ENCODE measurements around the gene TTC28.

TTC28 gene

DNA sequence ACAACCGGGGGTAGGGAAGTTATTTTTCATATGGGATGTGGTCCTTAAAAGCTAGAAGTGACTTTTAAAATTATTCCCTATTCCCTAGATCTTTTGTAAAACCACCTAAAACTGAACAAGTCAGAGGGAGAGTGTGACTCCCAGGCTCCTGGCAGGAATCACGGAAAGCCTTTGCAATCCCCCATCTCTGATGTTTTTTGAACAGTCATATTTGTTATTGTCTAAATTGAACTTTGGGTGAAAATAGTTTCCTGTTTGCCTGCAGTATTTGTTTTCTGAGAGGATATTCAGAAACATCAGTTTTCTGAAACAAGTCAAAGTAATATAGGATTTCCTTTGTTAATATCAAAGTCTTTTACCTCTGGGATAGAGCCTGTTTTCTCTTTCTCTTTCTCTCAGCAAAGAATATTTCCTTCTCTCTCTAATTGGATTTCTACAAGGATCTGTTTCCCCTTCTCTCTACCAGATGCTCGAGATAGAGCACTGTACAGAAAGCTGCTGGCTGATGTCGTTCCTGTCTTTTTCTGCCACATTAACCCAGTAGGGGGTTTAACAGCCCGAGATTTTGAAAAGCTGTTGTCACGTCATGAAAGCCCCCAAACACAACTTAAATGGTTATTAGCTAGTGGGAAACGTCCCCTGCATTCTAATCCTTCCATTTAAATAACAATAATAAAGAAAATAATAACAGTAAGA, 628.4 kb downstream of the TTC28 start:
- no peak for DNase-seq (ENCODE audit: low read depth)

DNA sequence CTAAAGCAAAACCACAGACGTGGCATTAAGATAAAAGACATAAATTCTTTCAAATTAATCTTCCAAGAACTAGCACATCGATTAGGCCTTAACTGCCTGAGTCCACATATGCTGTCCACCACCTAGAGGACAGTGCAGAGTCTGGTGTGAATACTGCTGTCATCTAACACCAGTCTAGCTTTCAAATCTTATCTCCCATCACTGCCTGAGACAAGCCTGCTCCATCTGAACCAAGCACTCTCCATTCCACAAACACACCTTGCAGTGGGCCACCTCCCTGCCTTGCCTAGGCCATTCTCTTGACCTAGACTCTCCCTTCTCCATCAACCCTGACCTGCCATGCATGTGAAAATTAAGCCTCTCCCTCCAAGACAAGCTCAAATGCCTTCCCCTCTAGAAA, 631.1 kb downstream of the TTC28 start:
- DNase-seq (ENCODE audit: low read depth): no peak

DNA sequence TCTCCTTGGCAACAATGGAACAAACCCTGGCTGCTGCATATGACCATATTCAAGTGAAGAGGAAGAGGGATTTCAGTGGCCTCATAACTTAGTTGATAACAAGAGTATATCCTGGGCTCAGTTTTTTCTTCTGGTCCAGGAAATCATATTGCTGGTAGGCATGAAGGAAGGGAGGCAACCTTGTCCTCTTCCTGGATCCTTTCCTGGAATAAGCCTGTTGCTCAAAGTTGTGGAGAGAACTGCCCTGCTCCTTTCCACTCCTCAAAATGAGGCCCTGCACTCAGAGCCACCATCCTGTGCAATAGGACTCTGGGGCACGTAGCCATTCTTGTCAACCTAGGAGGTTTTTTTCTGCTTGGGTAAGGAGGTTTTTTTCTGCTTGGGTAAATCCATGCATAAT, 631.9 kb downstream of the TTC28 start:
- no peak for DNase-seq (ENCODE audit: low read depth)

DNA sequence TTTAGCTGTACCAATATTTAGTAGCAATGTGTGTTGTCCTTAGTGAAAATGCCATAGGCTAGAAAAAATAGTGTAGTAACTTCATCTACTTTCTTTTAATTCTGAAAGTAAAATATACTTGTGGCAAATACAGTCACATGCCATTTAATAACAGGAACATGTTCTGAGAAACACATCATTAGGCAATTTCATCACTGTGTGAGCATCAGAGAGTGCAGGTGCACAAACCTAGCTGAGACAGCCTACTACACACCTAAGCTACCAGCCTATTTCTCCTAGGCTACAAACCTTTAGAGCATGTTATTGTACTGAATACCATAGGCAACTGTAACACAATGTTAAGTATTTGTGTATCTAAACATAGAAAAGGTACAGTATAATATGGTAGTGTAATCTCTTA, 633.5 kb downstream of the TTC28 start:
- DNase-seq (ENCODE audit: low read depth): no peak

DNA sequence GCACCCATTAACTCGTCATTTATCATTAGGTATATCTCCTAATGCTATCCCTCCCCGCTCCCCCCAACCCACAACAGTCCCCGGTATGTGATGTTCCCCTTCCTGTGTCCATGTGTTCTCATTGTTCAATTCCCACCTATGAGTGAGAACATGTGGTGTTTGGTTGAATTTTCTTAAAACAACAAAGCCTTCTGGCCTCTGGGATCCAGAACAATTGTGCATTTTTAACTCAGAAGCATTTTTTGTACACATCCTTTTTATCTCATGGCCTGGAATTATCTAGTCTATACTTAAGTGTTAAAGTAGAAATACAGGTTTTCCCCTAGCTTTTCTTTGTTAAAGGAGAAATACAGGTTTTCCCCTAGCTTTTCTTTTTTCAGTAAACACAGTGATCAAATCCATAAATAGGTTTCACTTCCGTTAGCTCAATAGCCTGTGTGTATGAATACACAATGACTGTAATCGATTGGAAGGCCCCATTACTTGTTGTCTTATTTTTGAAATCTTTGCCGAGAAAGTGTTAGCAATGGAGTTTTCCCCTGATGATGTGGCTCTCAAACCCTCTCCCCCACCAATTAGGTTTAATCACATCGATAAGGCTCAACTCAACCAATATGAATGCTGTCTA, 635.0 kb downstream of the TTC28 start:
- DNase-seq (ENCODE audit: low read depth): no peak

DNA sequence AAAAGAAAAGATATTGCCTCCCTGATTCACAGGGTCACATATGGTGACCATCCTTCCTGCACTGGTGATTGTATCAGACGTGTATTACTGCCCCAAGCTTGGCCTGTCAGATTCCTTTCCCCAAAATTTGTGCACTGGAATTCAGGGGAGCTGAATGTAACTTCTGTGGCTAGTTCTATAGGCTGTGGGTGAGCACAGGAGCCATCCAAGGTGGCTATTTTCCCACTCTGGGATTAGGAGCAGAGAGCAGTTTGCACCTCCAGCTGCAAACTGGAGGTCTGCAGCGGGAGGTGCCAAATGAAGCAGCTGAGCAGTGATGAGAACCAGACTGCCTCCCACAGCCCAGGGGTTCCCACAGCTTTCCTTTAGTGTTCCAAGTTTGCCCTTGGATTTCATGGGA, 636.4 kb downstream of the TTC28 start:
- no peak for DNase-seq (ENCODE audit: low read depth)

DNA sequence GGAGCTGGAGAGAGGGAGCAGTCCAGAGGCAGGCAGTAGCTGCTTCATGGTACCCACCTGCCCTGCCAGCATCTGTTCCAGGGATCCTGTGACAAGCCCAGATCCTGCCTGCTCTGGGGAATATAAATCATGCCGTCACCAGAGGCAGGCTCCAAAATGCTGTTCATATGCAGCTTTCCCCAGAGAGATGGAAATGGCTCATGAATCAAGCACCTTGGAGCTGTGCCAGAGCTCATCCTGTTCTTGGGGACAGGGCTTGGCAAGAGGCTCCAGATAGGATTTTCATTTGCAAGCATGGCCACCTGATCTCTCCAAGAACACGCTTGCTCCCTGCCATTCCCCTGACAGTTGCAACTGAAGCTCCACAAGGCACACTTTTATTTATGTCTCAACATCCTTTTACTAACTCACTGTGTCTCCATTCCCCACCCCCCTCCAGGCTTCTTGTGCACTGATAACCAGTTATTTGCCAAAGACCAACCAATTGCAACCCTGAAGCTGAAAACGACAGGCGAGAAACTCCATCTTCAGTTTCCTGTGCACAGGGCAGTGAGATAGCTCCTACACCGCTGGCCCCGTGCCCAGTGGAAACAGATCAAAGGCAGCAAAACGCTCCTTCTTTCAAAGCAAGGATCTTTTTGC, 644.8 kb downstream of the TTC28 start:
- DNase-seq (ENCODE audit: low read depth): peak; percentile 40

DNA sequence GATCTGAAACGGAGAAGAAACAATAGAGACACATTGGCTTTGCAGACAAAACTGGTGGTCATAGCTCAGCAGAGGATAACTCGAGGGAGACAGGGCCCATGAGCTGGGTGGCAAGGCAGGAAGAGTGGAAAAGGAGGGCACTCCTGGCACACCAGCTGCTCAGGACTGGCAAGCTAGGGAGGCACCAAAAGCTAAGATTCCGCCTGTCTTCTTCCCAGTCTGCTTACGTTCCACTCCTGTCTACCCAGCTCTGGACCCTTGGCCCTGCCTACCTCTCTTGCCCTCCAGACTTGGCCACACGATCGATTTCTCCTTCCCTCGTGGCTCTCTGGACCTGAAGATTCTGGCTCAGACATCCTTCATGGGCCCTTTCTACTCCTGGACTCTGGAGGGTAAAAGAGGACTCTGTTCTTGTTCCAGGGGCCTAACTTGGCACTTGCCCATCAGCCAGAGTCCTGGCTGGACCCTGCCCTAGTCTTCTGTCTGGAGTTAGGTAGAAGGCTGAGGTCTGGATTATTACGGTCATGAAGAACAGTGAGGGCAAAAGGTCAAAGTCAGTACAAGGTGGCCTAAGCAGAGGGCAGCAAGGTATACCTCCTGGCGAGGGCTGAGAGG, 645.4 kb downstream of the TTC28 start:
- DNase-seq (ENCODE audit: low read depth): no peak

DNA sequence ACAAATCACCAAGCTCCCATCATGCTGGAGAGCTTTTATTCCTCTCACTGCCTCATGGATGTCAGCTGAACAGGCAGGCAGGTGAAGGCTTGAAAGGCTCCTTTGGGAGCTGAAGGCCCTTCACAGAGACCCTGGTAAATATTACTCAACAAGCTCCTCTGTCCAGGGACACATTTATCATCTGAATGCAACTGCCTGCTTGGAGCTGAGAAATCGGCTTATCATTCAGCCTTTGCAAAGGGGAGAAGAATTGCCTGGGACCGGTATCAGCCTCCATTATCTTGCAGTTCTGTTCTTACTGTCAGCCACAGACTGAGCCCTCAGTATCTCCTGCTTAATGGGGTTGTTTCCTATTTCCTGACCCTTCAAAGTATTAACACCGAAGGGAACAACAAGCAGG, 646.8 kb downstream of the TTC28 start:
- DNase-seq (ENCODE audit: low read depth): no peak

DNA sequence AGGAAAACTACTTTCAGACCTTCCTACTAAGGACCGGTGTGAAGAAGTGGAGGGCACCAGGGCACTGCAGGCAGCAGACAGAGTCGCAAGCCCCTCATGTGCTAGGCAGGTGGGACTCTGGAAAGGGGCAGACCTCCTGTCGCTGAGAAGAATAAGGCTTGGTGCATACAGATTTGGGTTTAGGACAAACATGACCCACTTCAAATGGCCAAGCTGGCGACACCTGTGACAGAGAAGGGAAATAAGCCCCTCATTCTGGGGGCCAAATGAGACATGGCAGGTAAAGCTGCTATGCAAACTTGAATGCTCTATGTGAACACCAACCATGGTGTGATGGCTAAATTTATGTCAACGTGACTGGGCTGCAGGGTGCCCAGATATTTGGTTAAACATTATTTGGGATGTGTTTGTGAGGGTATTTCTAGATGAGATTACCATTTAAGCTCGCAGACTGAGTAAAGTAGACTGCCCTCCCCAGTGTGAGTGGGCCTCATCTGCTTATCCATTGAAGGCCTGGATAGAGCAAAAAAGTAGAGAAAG, 648.2 kb downstream of the TTC28 start:
- DNase-seq (ENCODE audit: low read depth): no peak

DNA sequence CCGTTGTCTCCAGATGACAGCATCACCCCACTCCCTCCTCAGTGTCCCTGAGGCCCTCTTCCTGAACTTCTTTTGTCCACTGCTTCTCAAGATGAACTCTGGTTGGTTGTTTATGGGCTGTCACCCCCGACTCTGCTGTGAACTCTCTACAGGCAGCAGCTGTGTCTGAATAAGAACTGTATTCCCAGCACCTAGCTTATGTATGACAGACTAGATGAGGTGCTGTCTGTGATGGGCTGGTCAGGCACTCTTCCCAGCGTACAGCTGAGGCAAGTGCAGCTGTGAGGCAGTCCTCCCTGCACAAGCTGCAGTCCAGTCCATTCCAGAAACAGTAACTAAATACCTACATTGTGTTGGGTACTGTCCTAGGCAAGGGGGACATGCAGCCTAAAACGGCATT, 649.2 kb downstream of the TTC28 start:
- DNase-seq (ENCODE audit: low read depth): no peak

DNA sequence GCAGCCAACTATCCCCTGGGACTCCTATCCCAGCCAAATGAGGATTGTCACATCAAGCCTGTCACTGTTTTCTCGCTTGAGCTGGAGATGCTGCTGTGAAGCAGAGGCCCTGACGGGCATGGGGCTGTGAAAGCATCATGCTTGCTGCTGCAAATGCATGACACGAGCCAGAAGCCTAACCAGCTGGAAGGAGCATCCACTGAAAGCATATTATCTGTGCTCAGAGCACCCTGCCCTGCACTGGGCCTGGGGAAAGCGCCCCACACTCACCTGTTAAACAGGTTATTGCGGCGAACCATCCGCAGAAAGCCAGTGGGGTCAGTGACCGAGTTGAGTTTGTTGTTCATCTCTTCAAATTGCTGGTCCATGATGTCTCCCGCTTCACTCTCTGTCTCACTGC, 649.7 kb downstream of the TTC28 start:
- DNase-seq (ENCODE audit: low read depth): no peak

DNA sequence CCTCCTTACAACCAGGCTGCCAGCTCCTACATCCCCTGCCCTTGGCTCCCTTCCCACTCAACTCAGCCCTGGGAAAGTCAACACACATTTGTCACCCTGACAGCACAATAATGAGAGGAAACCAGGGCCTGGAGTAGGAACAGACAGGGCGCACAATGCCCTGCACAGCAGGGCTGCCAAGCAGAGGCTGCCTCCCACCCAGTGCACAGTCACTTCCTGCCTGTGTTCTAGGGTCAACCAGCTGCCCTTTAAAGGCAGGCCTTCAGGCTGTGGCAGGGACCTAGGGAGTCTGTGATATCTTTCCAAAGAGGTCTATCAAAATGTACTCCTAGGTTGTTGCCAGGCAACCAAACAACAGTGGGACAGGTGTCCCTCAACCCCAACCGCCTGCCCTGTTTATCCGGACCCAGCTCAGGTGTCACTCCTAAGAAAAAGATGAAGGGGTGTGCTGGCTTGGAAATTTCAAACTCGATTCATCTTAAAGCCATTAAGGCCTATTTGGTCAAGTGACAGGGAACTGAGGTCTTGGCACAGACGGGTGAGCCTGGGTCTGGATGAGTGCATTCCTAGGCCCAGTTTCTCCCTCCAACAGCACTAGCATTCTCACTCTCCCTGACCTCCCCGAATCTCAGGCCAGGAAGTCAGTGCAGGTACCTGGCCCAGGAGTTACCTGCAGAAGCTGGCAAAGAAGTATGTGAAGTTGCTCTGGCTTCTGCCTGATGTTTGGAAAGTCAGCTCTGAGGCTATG, 650.3 kb downstream of the TTC28 start:
- peak; percentile 68 for DNase-seq (ENCODE audit: low read depth)

DNA sequence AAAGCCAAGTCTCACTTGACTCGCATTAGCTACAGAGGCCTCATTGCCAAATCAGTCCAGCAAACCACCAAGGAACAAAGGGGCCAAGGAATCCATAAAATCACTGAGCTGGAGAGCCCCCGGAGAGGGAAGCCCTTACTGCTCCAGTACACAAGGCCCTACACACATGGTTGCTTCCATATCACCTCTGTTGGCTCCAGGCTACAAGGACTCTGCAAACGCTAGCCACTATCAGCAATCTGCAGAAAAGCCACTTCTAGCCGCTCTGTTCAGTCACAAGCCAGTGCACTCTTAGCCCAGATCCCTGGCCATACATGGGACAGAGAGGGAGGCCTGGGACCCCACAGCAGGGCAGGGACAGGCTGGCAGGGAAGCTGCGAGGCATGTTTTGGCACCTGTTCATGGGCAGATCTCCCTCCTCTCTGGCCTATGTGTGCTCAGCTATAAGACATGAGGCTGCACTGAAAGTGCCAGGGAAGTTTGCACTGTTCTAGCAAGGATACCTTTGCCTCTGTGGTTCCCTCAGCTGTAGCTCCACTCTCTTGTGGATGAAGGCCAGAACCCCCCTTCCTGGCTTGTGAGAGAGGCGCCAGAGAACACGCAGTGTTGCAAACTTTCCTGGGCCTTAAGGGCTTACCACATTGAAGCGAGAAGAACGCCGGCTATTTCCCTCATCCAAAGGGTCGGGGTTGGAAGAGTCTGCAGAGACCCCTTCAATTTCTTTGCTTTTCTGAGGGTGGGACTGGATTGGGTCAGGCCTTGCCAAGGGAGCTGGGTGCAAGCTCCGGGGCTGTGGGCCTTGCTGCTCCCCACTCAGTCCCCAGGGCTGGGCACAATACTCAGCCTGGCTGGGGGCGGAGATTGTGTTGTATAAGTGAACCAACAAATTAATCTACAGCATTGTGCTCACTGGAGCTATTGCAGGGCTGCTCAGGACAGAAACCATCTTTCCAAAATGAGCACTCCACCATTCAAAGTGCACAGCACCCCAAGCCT, 651.9 kb downstream of the TTC28 start:
- no peak for DNase-seq (ENCODE audit: low read depth)

DNA sequence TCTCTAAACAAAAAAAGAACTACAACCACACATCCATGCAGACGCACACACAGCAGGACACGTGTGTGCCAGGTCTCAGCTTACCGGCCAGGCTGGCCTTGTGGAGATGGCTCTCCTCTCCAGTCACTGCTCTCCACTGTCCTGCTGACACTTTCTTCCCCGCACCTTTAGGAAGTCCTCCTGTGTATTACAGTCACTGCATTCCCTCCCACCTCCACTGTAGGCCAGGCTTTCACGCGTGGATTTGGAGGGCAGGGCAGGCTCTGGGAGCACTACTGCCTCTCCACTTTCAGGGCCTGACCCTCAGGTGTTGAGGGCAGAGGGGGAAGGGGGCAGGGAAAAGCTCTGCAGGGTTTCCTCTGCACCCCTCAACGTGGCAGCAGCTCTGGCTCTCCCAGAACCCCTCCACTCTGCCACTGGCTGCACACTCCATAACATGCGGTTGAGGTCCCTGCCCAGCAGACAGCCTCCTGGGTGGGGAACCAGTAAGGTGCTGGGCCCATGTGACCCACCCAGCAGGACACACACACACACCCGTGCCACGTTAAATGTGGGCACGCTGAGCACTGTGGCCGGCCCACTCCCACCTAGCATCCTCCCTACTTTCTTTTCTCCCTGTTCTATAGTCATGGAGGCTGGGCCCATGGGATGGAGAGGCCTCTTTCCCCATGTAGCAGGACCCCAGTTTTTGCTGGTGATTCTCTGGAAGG, 653.6 kb downstream of the TTC28 start:
- no peak for DNase-seq (ENCODE audit: low read depth)

DNA sequence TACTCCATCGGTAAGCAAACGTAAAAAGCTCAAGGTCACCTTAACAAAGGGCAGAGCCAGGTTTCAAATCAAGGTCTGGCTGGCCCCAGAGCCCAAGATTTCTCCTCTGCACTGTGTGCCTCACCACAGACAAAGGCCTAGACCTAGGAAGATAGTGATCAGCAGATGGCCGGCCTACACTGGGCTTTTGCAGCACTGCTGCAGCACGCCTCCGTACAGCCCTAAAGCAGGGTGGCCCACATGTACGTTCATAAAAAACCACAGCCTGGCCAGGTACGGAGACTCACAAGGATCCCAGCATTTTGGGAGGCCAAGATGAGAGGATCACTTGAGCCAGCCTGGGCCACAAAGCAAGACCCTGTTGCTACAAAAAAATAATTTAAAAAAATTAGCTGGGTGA, 654.3 kb downstream of the TTC28 start:
- no peak for DNase-seq (ENCODE audit: low read depth)

DNA sequence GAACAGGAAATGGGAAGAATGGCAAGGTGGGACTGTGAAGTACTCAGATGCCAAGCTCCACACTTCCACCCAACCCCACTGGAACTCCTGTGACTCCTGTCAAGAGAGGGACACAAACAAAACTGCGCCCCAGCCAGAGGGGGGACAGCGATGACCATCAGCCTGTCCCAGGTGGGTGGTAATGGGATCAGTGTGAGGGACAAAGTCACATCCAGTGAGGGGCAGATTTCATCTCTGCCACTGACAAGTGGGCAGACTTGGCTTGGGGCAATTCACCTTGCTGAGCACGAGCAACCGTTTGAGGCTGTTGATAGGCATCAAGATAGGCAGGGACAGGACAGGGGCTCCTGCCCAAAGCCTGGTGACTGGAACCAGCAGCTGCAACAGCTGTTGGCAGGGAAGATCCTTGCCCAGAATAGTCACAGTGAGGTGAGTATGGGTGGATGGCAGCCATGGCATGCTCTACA, 655.2 kb downstream of the TTC28 start:
- no peak for DNase-seq (ENCODE audit: low read depth)

DNA sequence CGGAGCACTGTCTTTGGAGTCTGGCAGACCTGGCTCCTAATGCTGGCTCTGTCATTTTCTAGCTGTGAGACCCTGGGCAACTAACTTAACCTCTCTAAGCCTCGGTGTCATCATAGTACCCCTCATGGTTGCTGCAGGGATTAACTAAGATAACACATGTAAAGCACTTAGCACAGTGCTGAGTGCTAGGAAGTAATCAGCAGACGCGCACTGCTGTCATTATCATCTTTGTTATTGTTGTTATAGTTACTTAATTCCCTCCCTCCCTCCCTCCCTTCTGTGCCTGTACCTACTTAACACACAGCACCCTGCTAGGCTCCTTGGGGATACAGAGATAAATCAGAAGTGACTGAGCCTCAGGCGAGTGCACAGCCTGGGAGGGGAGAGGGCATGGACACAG, 655.9 kb downstream of the TTC28 start:
- DNase-seq (ENCODE audit: low read depth): no peak

DNA sequence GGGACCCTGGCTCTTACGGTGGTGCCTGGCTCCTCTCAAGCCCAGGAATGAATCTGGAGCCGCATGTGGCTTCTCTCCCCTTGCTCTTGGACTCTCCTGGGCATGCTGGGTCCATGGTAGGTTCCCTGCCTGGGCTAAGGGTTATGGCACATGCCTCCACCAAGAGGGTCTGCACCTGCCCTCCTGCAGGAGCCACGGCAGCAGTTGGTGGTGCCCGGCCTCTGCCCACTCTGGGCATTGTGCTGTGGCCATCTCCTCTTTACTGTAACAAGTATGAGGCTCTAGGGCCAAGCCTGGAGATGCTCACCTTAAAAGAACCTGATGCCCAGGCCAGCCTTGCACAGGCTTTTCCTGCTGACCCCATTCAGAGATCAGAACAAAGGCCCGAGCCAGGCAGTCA, 656.6 kb downstream of the TTC28 start:
- DNase-seq (ENCODE audit: low read depth): no peak

DNA sequence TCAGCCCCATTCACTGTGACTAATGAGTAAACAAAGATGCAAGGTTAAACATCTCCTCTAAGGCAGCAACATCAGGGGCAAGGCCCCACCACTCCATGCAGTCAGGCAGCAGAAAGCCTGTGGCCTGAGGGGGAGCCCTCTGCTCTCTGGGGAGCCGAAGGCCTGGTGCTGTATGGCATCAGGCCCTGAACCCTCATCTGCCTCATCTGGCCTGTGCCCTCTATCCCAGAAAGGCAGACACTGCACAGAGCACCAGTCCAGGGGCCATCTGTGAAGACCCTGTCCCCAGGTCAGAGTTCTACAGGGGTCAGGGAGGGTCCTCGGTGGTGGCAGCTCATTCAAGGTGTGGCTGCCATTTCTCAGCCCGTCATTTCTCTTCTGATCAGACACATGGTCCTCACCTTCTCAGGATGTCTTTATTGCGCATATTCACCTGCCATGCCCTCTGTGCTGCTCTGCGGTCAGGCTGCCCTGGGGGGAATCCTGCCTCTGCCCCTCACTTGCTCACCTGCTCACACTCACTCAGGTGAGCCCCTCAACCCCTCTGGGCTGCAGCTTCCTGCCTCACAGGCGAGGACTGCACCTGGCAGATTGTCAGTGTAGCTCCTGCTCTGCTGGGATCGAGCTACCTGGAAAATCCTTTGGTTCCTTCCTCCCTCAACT, 657.5 kb downstream of the TTC28 start:
- DNase-seq (ENCODE audit: low read depth): no peak
